Colonic mucosa (tissue), 4 donors: ENCODE results near the gene RHBDL1. TPM values are rescaled to one million over a fixed set of nuclear protein-coding genes. Genes with fewer than 3 reads are reported as not detected.
A peak's percentile ranks its signal among the peaks of the same experiment; 100 is the strongest.

ENCODE experiments used
- DNase-seq: peaks from one replicate; pipeline ENCODE4 v3.0.0-alpha.2; 2020
- H3K27ac ChIP-seq: fragments of 200-600 bp; one replicate; pipeline ENCODE4 v1.8.0; 2021
- H3K27me3 ChIP-seq: fragments of 200-600 bp; one replicate; pipeline ENCODE4 v1.8.0; 2021
- H3K36me3 ChIP-seq: fragments of 200-600 bp; one replicate; pipeline ENCODE4 v1.8.0; 2021
- H3K4me1 ChIP-seq: fragments of 200-600 bp; one replicate; pipeline ENCODE4 v1.8.0; 2021; ENCODE audit warnings: mild to moderate bottlenecking
- H3K4me3 ChIP-seq: fragments of 200-600 bp; one replicate; pipeline ENCODE4 v1.8.0; 2021
- H3K9ac ChIP-seq, 2 donors: one replicate each; pipeline ENCODE4 v1.7.0; 2013; ENCODE audit warnings: control low read depth in 2 of 2, low read depth in 2 of 2, low read length in 2 of 2
- H3K9me3 ChIP-seq: fragments of 200-600 bp; one replicate; pipeline ENCODE4 v1.8.0; 2021
- intact Hi-C: fragments of 100-400 bp; cut with DNase I; formaldehyde crosslinking; loops from one replicate; pipeline ENCODE4 v1.14.1; 2022
- total RNA-seq, 2 donors: library from RNA; stranded (reverse); fragmentation: NEBNext Ultra II Directional in 1 of 2; extraction: Animal tissue kit (Norgen Biotek cat#: 25700) in 1 of 2; gene quantifications; one replicate each; pipeline ENCODE4 v1.2.1, GENCODE V29; 2021
- TF ChIP-seq, protein P1 (sequence below): fragments of 200-600 bp; IDR thresholded peaks from one replicate; pipeline ENCODE4 v1.8.0; 2022; ENCODE audit warnings: antibody characterized with exemption, mild to moderate bottlenecking
- donor health status: healthy.
- donor health status: DM: no; HTN: no; CAD: no.
- donor health status: DM: no; HTN: no; CAD: no.

RHBDL1 gene
- 1 to 10 TPM; 4.0 to 5.7 TPM for total RNA-seq

DNA sequence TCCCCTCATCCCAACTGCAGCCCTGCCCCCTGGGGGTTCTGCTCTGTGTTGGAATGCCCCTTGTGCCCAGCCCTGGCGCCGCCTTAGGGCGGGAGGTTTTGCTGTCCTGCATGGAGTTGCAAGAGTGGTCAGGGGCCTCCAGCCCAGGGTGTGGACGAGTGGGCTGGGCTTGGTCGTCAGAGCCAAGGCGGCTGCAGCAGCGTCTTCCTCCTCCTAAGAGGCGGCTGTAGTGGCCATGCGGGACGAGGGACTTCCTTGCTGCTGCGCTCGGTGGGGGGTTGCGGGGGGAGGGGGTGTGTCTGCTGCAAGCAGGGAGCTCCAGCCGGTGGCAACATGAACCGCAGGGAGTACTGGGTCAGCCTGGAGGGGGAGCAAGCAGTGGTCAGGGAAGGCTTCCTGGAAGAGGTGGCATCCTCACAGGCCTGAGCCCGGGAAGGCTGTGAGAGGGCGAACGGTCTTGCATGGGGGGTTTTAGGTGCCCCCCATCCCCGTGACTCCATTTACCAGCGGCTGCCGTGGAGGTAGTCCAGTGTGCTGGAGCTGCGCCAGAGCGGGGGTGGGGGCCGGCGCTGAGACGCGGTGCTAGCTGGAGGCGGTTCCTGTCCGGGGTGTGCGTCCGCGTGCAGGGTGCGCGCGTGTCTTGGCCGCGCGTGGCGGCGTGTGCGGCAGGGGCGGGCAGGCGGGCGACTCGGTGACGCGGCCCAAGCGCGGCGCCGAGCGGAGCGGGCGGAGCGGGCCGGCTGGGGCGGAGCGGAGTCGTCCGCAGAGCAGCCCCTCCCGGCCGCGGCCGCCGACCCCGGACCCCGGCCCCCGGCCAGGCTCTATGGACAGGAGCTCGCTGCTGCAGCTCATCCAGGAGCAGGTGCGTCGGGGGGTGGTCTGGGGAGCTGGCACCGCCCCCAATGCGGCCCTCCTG lies at the start of gene RHBDL1:
RHBDL1 (plus strand) TSS at position 704 of the 916 bp plus-strand sequence; CDS start at position 824, 120 bp downstream.
- peak within 1 kb of the TSS; percentile 25 for H3K4me3 ChIP-seq
- H3K4me1 ChIP-seq = peaks cover 17% of the 10 kb centered on the region
- peak within 1 kb of the TSS; percentile 38 to 55 for H3K9ac ChIP-seq

DNA sequence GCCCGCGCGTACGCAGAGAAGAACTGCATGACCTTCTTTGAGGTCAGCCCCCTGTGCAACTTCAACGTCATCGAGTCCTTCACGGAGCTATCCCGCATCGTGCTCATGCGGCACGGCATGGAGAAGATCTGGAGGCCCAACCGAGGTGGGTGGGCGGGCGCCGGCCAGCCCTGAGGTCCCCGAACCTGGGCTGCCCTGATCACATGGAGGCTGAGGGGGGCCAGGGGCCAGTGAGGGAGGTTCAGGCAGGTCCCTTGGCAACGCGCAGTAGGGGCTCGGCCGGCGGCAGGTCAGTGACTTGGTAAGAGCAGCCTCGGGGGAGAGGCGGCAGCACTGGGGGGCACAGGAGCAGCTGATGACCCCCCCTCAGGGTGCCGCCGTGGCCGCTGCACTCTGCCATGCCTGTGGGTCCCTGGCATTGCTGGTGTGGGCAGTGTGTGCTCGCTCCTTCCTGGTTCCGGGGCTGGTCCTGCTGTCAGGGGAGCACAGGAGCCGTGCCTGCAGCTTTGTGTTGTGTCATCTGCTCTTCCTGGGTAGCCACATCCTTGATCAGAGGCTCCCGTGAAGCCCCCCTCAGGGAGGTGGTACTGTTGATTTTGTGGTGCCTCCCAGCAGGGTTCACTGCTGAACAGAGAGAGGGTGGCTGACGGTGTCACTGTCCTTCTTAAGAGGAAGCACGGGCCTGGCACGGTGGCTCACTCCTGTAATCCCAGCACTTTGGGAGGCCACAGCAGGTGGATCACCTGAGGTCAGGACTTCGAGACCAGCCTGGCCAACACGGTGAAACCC lies 49.3 kb upstream of the RHBDL1 start:
- TF ChIP-seq, protein P1, sequence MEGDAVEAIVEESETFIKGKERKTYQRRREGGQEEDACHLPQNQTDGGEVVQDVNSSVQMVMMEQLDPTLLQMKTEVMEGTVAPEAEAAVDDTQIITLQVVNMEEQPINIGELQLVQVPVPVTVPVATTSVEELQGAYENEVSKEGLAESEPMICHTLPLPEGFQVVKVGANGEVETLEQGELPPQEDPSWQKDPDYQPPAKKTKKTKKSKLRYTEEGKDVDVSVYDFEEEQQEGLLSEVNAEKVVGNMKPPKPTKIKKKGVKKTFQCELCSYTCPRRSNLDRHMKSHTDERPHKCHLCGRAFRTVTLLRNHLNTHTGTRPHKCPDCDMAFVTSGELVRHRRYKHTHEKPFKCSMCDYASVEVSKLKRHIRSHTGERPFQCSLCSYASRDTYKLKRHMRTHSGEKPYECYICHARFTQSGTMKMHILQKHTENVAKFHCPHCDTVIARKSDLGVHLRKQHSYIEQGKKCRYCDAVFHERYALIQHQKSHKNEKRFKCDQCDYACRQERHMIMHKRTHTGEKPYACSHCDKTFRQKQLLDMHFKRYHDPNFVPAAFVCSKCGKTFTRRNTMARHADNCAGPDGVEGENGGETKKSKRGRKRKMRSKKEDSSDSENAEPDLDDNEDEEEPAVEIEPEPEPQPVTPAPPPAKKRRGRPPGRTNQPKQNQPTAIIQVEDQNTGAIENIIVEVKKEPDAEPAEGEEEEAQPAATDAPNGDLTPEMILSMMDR = no peak
- intact Hi-C loops = no loop called here
- H3K9me3 ChIP-seq = no peaks in the 10 kb centered on the region
- no peak for DNase-seq
- H3K36me3 ChIP-seq = peaks cover 5% of the 10 kb centered on the region
- H3K9ac ChIP-seq = no peak overlapping the region
- no peak overlapping the region for H3K4me3 ChIP-seq
- no peak overlapping the region for H3K27ac ChIP-seq
- H3K4me1 ChIP-seq = peaks cover 4% of the 10 kb centered on the region
- H3K27me3 ChIP-seq = no peaks in the 10 kb centered on the region

More for the DNA sequence above, at the start of gene RHBDL1:
- Histone ChIP-seq H3K9me3 (no peaks in the 10 kb centered on the region), H3K36me3 (peaks cover 18% of the 10 kb centered on the region), H3K27me3 (no peaks in the 10 kb centered on the region), H3K27ac (no peak within 1 kb of the TSS)
- intact Hi-C loops = no loop called here
- no peak for DNase-seq
- TF ChIP-seq, protein P1 = no peak

DNA sequence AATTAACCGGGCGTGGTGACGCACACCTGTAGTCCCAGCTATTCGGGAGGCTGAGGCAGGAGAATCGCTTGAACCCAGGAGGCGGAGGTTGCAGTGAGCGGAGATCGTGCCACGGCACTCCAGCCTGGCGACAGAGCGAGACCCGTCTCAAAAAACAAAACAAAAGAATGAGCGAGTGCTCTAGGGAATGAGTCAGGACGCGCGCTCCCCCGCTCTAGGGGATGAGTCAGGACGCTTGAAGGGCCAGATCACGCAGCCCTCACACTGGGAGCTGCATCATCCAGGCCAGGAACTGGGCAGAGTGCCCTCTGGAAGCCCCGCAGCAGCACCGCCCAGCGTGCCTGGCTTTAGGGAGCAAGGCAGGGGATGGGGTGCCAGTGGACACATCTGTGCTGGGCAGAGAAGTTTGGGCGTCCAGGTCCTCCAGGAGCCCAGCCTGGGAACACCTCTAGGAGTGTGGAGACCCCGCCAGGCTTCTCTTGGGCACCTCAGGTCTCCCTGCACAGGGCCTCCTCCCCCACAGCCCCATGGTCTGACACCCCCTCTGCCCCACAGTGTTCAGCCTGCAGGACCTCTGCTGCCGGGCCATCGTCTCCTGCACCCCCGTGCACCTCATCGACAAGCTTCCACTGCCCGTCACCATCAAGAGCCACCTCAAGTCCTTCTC lies 48.6 kb upstream of the RHBDL1 start:
- TF ChIP-seq, protein P1 = no peak
- Histone ChIP-seq H3K4me3 (no peak overlapping the region), H3K36me3 (peaks cover 5% of the 10 kb centered on the region), H3K4me1 (peaks cover 6% of the 10 kb centered on the region), H3K9ac (no peak overlapping the region), H3K27me3 (no peaks in the 10 kb centered on the region), H3K9me3 (no peaks in the 10 kb centered on the region), H3K27ac (no peak overlapping the region)
- DNase-seq = no peak
- intact Hi-C loops = no loop called here

DNA sequence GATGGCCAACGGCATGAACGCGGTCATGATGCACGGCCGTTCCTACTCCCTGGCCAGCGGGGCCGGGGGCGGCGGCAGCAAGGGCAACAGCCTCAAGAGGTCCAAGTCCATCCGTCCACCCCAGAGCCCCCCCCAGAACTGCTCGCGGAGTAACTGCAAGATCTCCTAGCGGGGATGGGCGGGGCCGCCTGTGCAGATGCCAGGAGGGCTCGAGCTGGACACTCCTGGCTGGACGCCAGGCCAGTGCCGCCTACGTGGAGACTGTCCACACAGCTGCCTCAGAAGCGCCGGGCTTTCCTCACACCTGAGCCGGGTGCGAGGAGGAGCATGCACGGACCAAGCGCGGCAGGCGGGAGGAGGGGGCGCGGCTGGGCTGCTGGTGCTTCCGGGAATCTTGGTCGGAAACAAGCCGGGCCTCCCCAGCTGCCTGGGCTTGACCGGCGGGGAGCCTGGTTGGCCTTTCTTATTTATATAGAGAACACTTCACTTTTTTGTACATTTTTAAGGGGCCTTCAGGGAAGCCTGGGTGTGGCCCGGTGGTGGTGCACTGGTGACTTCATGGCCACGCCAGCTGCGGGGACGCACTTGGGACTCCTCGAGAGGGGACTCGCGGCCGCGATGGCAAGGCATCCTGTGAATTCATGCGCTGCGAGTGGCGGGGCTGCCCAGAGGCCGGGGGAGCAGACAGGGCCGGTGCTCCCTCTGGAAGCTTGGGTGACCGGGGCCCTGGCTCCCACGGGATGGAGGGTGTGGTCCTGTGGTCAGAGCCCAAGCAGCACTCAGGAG lies 47.8 kb upstream of the RHBDL1 start:
- Histone ChIP-seq H3K4me1 (peaks cover 6% of the 10 kb centered on the region), H3K4me3 (no peak overlapping the region), H3K27me3 (no peaks in the 10 kb centered on the region), H3K9me3 (no peaks in the 10 kb centered on the region), H3K9ac (no peak overlapping the region), H3K36me3 (peaks cover 5% of the 10 kb centered on the region), H3K27ac (no peak overlapping the region)
- peak; percentile 37 for DNase-seq
- TF ChIP-seq, protein P1 = no peak
- intact Hi-C loops = no loop called here
